HG03135 (cell line): Measurements from ENCODE around the gene PDLIM5.
"Not testable (repeated sequence)": the region's sequence is repeated elsewhere in the genome, so short reads cannot be mapped to it uniquely, and the experiment has no call there.

ENCODE experiments used
- ATAC-seq: cut with Tn5 transposase; IDR thresholded peaks from one replicate; pipeline ENCODE4 v1.9.1; 2021; ENCODE audit warnings: mild to moderate bottlenecking, moderate library complexity; ENCODE audit not compliant: unreplicated experiment

PDLIM5 gene

GRCh38 chr4:94550851-94551250 lies 99.1 kb downstream of the PDLIM5 start:
- no peak for ATAC-seq

- ATAC-seq, result no peak
These were observed 100.2 kb downstream of the PDLIM5 start for GRCh38 chr4:94551643-94552564.

- not testable (repeated sequence) for ATAC-seq
These were observed 104.3 kb downstream of the PDLIM5 start for GRCh38 chr4:94556047-94556446.

- not testable (repeated sequence) for ATAC-seq
These were observed 105.9 kb downstream of the PDLIM5 start for GRCh38 chr4:94557632-94558031.

- ATAC-seq, result no peak
These were observed 106.7 kb downstream of the PDLIM5 start for GRCh38 chr4:94558392-94558904.

- ATAC-seq, result no peak
These were observed 107.6 kb downstream of the PDLIM5 start for GRCh38 chr4:94559351-94559806.

GRCh38 chr4:94561249-94562024 lies 109.7 kb downstream of the PDLIM5 start:
- no peak for ATAC-seq

GRCh38 chr4:94562285-94562684 lies 110.5 kb downstream of the PDLIM5 start:
- ATAC-seq, result no peak

GRCh38 chr4:94564252-94564651 lies 112.5 kb downstream of the PDLIM5 start:
- no peak for ATAC-seq

- ATAC-seq, result no peak
These were observed 114.7 kb downstream of the PDLIM5 start for GRCh38 chr4:94566420-94566819.

- ATAC-seq, result peak; percentile 84
These were observed 116.1 kb downstream of the PDLIM5 start for GRCh38 chr4:94567811-94568210.

GRCh38 chr4:94570558-94570957 lies 118.8 kb downstream of the PDLIM5 start:
- no peak for ATAC-seq

- ATAC-seq, result no peak
These were observed 119.6 kb downstream of the PDLIM5 start for GRCh38 chr4:94571298-94571697.

GRCh38 chr4:94571715-94572114 lies 120.0 kb downstream of the PDLIM5 start:
- ATAC-seq, result no peak

GRCh38 chr4:94574050-94574449 lies 122.3 kb downstream of the PDLIM5 start:
- no peak for ATAC-seq

GRCh38 chr4:94574616-94575015 lies 122.9 kb downstream of the PDLIM5 start:
- ATAC-seq, result no peak

GRCh38 chr4:94575652-94576051 lies 123.9 kb downstream of the PDLIM5 start:
- ATAC-seq, result no peak

- ATAC-seq, result no peak
These were observed 124.5 kb downstream of the PDLIM5 start for GRCh38 chr4:94576210-94576609.

GRCh38 chr4:94577136-94577535 lies 125.4 kb downstream of the PDLIM5 start:
- no peak for ATAC-seq

- ATAC-seq, result no peak
These were observed 126.5 kb downstream of the PDLIM5 start for GRCh38 chr4:94578195-94578594.

GRCh38 chr4:94581766-94582165 lies 130.0 kb downstream of the PDLIM5 start:
- ATAC-seq, result no peak

- ATAC-seq, result no peak
These were observed 130.8 kb downstream of the PDLIM5 start for GRCh38 chr4:94582517-94582916.
